Measurements from ENCODE around the gene CROCC2. TPM values are rescaled to one million over a fixed set of nuclear protein-coding genes. Genes with fewer than 3 reads are reported as not detected.

The CROCC2 gene
- total RNA-seq, 4 donors from 2014 or later, result 0.07 TPM; not detected in 3

DNA sequence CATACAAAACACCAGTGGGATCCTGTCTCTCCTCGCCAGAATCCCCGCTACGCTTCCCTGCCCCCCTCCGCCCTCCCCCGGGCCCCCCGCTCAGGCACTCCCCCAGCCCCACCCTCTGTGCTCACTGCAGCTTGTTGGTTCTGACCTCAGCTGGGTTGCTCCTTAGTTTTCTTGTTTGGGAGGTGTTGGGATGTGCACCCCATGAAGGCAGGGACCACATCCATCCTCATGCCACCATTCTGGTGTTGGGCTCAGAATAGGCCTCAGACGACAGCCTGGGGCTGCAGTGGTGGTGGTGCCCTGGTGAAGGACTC is 96.9 kb downstream of the CROCC2 start:
- Histone ChIP-seq H3K36me3 (peaks cover 0 to 22% of the 10 kb centered on the region in 2 donors), H3K27ac (no peak overlapping the region), H3K27me3 (no peaks in the 10 kb centered on the region), H3K4me3 (no peak overlapping the region), H3K4me1 (peaks cover 36 to 50% of the 10 kb centered on the region in 2 donors), H3K9me3 (peaks cover 0 to 11% (median 5%) of the 10 kb centered on the region in 3 donors)
- in situ Hi-C loops (cut with MboI; ENCODE audit: low sequenced_read_pairs in 4 of 4) (no loop called here), intact Hi-C loops (cut with DNase I; ENCODE audit: low total_unique reads) (no loop called here)
- ATAC-seq, result no peak
- no peak for TF ChIP-seq POLR2A (IDR thresholded peaks at IDR 0.05)
- TF ChIP-seq, protein P1, sequence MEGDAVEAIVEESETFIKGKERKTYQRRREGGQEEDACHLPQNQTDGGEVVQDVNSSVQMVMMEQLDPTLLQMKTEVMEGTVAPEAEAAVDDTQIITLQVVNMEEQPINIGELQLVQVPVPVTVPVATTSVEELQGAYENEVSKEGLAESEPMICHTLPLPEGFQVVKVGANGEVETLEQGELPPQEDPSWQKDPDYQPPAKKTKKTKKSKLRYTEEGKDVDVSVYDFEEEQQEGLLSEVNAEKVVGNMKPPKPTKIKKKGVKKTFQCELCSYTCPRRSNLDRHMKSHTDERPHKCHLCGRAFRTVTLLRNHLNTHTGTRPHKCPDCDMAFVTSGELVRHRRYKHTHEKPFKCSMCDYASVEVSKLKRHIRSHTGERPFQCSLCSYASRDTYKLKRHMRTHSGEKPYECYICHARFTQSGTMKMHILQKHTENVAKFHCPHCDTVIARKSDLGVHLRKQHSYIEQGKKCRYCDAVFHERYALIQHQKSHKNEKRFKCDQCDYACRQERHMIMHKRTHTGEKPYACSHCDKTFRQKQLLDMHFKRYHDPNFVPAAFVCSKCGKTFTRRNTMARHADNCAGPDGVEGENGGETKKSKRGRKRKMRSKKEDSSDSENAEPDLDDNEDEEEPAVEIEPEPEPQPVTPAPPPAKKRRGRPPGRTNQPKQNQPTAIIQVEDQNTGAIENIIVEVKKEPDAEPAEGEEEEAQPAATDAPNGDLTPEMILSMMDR (IDR thresholded peaks at IDR 0.05 in 4 of 5, conservative IDR thresholded peaks at IDR 0.05 in 1 of 5), result no peak
- DNase-seq, result no peak

DNA sequence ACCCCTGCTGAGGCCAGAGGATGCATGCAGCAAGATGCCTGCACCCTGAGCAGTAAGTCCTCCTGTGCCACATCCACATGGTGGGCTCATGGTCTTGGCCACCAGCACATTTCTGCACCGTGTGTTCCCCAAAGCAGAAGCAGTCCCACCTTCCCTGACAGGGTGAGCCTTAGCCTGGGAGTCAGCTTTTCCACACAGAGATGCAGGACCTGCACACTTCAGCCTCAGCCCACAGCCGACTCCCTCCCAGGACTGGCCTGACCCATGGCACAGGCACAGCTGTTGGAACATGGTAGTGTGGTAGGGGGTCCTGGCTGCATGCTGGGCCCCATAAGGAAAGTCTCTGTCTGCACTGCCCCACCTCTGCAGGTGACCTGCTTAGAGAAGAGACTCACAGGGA is 97.2 kb downstream of the CROCC2 start:
- no peak for ATAC-seq
- in situ Hi-C loops (cut with MboI; ENCODE audit: low sequenced_read_pairs in 4 of 4), result no loop called here
- Histone ChIP-seq H3K4me1 (peaks cover 39 to 53% of the 10 kb centered on the region in 2 donors), H3K4me3 (no peak overlapping the region), H3K9me3 (peaks cover 0 to 11% (median 5%) of the 10 kb centered on the region in 3 donors), H3K27ac (no peak overlapping the region), H3K27me3 (no peaks in the 10 kb centered on the region), H3K36me3 (peaks cover 0 to 22% of the 10 kb centered on the region in 2 donors)
- DNase-seq, result no peak
- intact Hi-C loops (cut with DNase I; ENCODE audit: low total_unique reads), result no loop called here
- no peak for TF ChIP-seq POLR2A (IDR thresholded peaks at IDR 0.05)
- TF ChIP-seq, protein P1 (IDR thresholded peaks at IDR 0.05 in 4 of 5, conservative IDR thresholded peaks at IDR 0.05 in 1 of 5), result no peak

DNA sequence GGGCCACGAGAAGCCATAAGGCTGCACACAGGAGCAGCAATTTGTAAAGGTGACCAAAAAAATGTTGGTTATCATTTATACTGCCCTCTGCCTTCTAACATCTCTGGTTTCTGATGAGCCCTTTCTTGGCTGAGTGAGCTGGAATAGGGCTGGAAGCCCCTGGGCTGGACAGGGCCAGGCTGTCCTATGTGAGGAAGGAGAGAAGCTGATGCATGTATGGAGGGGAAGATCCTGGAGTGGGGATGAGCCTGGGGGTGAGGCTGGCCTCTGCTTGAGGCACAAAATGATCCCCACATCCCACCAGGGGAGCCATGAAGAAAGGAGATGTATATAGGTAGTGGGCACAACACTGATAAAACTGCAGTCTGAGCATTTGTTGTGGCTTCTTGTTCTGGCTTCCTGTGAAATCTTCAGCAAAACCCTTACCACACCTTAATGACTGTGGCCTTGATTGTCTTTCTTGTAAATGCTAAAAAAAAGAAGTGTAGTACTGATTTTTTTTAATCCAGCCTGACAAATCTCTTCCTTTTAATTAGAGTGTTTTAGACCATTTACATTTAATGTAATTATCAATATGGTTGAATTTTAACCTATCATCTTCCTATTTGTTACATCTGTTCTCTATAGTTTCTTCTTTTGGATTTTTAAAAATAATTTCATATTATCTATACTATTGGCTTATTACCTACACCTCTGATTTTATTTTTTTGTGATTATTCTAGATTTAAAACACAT is 97.9 kb downstream of the CROCC2 start:
- in situ Hi-C loops (cut with MboI; ENCODE audit: low sequenced_read_pairs in 4 of 4) (no loop called here), intact Hi-C loops (cut with DNase I; ENCODE audit: low total_unique reads) (no loop called here)
- ATAC-seq (no peak), DNase-seq (no peak)
- Histone ChIP-seq H3K27me3 (no peaks in the 10 kb centered on the region), H3K4me3 (no peak overlapping the region), H3K36me3 (peaks cover 0 to 22% of the 10 kb centered on the region in 2 donors), H3K4me1 (peaks cover 45 to 59% of the 10 kb centered on the region in 2 donors), H3K27ac (no peak overlapping the region), H3K9me3 (peaks cover 0 to 11% (median 5%) of the 10 kb centered on the region in 3 donors)
- no peak for TF ChIP-seq POLR2A (IDR thresholded peaks at IDR 0.05)
- TF ChIP-seq, protein P1 (IDR thresholded peaks at IDR 0.05 in 4 of 5, conservative IDR thresholded peaks at IDR 0.05 in 1 of 5), result no peak

DNA sequence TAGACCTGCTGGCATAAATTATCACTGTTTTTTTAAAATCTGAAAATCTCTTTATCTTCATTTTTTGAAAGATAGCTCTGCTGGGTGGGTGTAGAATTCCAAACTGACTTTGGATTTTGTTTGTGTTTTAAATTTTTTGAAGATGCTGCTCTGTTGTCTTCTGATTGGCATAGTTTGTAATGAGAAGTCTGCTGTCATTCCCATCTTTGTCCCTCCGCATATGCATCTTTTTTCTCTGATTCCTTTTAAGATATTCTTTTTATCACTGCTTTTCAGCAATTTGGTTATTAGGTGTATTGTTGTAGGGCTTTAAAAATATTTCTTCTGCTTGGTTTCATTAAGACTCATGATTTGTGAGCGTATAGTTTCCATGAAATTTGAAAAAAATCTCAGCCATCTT is 99.4 kb downstream of the CROCC2 start:
- TF ChIP-seq POLR2A (IDR thresholded peaks at IDR 0.05), result no peak
- TF ChIP-seq, protein P1 (IDR thresholded peaks at IDR 0.05 in 4 of 5, conservative IDR thresholded peaks at IDR 0.05 in 1 of 5), result no peak
- in situ Hi-C loops (cut with MboI; ENCODE audit: low sequenced_read_pairs in 4 of 4) (no loop called here), intact Hi-C loops (cut with DNase I; ENCODE audit: low total_unique reads) (no loop called here)
- Histone ChIP-seq H3K27me3 (no peaks in the 10 kb centered on the region), H3K27ac (no peak overlapping the region), H3K36me3 (peaks cover 0 to 22% of the 10 kb centered on the region in 2 donors), H3K4me3 (no peak overlapping the region), H3K4me1 (peaks cover 58 to 59% of the 10 kb centered on the region in 2 donors), H3K9me3 (peaks cover 0 to 11% (median 5%) of the 10 kb centered on the region in 3 donors)
- ATAC-seq (no peak), DNase-seq (no peak)
